Measurements from ENCODE around the gene GALNT9.

The GALNT9 gene

GRCh38 chr12:132272711-132273110, 56.7 kb downstream of the GALNT9 start:
- no peak for TF ChIP-seq CTCF (IDR thresholded peaks at IDR 0.05; ENCODE audit: insufficient read depth, missing control alignments)
- FAIRE-seq (no peak), DNase-seq (ENCODE audit: insufficient read length, low spot score) (no peak)

- DNase-seq (ENCODE audit: insufficient read length, low spot score) (no peak), FAIRE-seq (no peak)
- TF ChIP-seq CTCF (IDR thresholded peaks at IDR 0.05; ENCODE audit: insufficient read depth, missing control alignments) = no peak
Observed at GRCh38 chr12:132271755-132272092, 57.7 kb downstream of the GALNT9 start.

GRCh38 chr12:132270969-132271754, 58.2 kb downstream of the GALNT9 start:
- TF ChIP-seq CTCF (IDR thresholded peaks at IDR 0.05; ENCODE audit: insufficient read depth, missing control alignments) = no peak
- FAIRE-seq (no peak), DNase-seq (ENCODE audit: insufficient read length, low spot score) (no peak)

- DNase-seq (ENCODE audit: insufficient read length, low spot score) (no peak), FAIRE-seq (no peak)
- TF ChIP-seq CTCF (IDR thresholded peaks at IDR 0.05; ENCODE audit: insufficient read depth, missing control alignments) = no peak
Observed at GRCh38 chr12:132270516-132270915, 58.9 kb downstream of the GALNT9 start.

- FAIRE-seq (no peak), DNase-seq (ENCODE audit: insufficient read length, low spot score) (no peak)
- no peak for TF ChIP-seq CTCF (IDR thresholded peaks at IDR 0.05; ENCODE audit: insufficient read depth, missing control alignments)
Observed at GRCh38 chr12:132269271-132269968, 60.0 kb downstream of the GALNT9 start.

- FAIRE-seq = no peak
- TF ChIP-seq CTCF (IDR thresholded peaks at IDR 0.05; ENCODE audit: insufficient read depth, missing control alignments) = no peak
- no peak for DNase-seq (ENCODE audit: insufficient read length, low spot score)
Observed at GRCh38 chr12:132268674-132269073, 60.7 kb downstream of the GALNT9 start.

- no peak for DNase-seq (ENCODE audit: insufficient read length, low spot score)
- no peak for TF ChIP-seq CTCF (IDR thresholded peaks at IDR 0.05; ENCODE audit: insufficient read depth, missing control alignments)
- FAIRE-seq = no peak
Observed at GRCh38 chr12:132267873-132268272, 61.5 kb downstream of the GALNT9 start.
